Keratinocyte (primary cell): Measurements from ENCODE around the gene PHKA1. TPM values are rescaled to one million over a fixed set of nuclear protein-coding genes. Genes with fewer than 3 reads are reported as not detected.

Experiments
- DNase-seq: peaks from one replicate; pipeline ENCODE4 v3.0.0-alpha.2; 2011; ENCODE audit warnings: low read depth, missing footprints, low spot score
- FAIRE-seq: peaks from 2 replicates; lab custom pipeline; 2011; peaks lifted over from hg19 to GRCh38; lab: Jason Lieb, UNC
- H2AFZ ChIP-seq: 2 replicates; pipeline ENCODE4 v1.6.0; 2012; ENCODE audit warnings: low read length, control low read depth, inconsistent platforms; ENCODE audit not compliant: control insufficient read depth
- H3K27ac ChIP-seq: 2 replicates; pipeline ENCODE4 v1.5.1; 2011; ENCODE audit warnings: low read length; ENCODE audit not compliant: control insufficient read depth, insufficient read depth
- H3K27me3 ChIP-seq: 3 replicates; pipeline ENCODE4 v1.6.0; 2011; ENCODE audit warnings: low read length; ENCODE audit not compliant: control insufficient read depth, insufficient read depth; ENCODE audit errors: extremely low read depth
- H3K36me3 ChIP-seq, 2 experiments: 2 replicates in 1 of 2; 3 replicates in 1 of 2; pipeline ENCODE4 v1.5.1; 2011; ENCODE audit warnings: low read length in 2 of 2, mild to moderate bottlenecking in 1 of 2; ENCODE audit not compliant: control insufficient read depth in 2 of 2, insufficient read depth in 2 of 2; ENCODE audit errors: extremely low read depth in 1 of 2
- H3K4me1 ChIP-seq: 3 replicates; pipeline ENCODE4 v1.5.1; 2011; ENCODE audit warnings: low read length; ENCODE audit not compliant: control insufficient read depth, insufficient read depth; ENCODE audit errors: extremely low read depth
- H3K4me2 ChIP-seq: 3 replicates; pipeline ENCODE4 v1.6.0; 2011; ENCODE audit warnings: low read depth, low read length; ENCODE audit not compliant: control insufficient read depth, insufficient read depth; ENCODE audit errors: extremely low read depth
- H3K4me3 ChIP-seq, 3 experiments: fragments of 200-600 bp in 1 of 3; sonication (generic) in 1 of 3; 2 replicates in 2 of 3; 3 replicates in 1 of 3; pipeline ENCODE4 v1.5.1; 2011 to 2016; ENCODE audit warnings: low read length in 3 of 3, mild to moderate bottlenecking in 3 of 3, control low read depth in 2 of 3, inconsistent platforms in 1 of 3, low read depth in 1 of 3, mixed read lengths in 1 of 3, mixed run types in 1 of 3, moderate library complexity in 1 of 3; ENCODE audit not compliant: control insufficient read depth in 2 of 3, insufficient read depth in 2 of 3; ENCODE audit errors: extremely low read depth in 1 of 3
- H3K79me2 ChIP-seq: 2 replicates; pipeline ENCODE4 v1.6.0; 2012; ENCODE audit warnings: low read length; ENCODE audit not compliant: control insufficient read depth, insufficient read depth
- H3K9ac ChIP-seq: 3 replicates; pipeline ENCODE4 v1.6.0; 2011; ENCODE audit warnings: low read length; ENCODE audit not compliant: control insufficient read depth, insufficient read depth; ENCODE audit errors: extremely low read depth
- H3K9me1 ChIP-seq: 3 replicates; pipeline ENCODE4 v1.6.0; 2011; ENCODE audit warnings: low read length; ENCODE audit not compliant: control insufficient read depth, insufficient read depth; ENCODE audit errors: extremely low read depth
- H3K9me3 ChIP-seq: 2 replicates; pipeline ENCODE4 v1.5.1; 2012; ENCODE audit warnings: low read depth, low read length; ENCODE audit not compliant: control insufficient read depth
- H4K20me1 ChIP-seq: 3 replicates; pipeline ENCODE4 v1.6.0; 2011; ENCODE audit warnings: low read length; ENCODE audit not compliant: control insufficient read depth, insufficient read depth; ENCODE audit errors: extremely low read depth
- EZH2 ChIP-seq: IDR thresholded peaks from one replicate; pipeline ENCODE4 v1.6.1; 2012; ENCODE audit warnings: inconsistent platforms, mild to moderate bottlenecking, low read length, moderate library complexity
- dilution Hi-C: fragments of 300-500 bp; cut with MboI; formaldehyde crosslinking; loops from one replicate; pipeline ENCODE4 v1.7.0; 2020; ENCODE audit warnings: low sequenced_read_pairs; ENCODE audit not compliant: extremely low pct_ligation_motif_present
- polyA plus RNA-seq, 5 experiments: library from polyadenylated mRNA; depleted of rRNA in 3 of 5; stranded (reverse) in 3 of 5; stranded (forward) in 1 of 5; unstranded in 1 of 5; fragments of >200 nt; gene quantifications; 1 replicate in 1 of 5; 2 replicates in 3 of 5; 3 replicates in 1 of 5; pipeline versions ENCODE4 v1.2.1 to v1.2.3, GENCODE V29; 2011 to 2012; ENCODE audit warnings: missing spikeins in 2 of 5, low read depth in 1 of 5, low replicate concordance in 1 of 5
- TF ChIP-seq, protein P1 (sequence below), 3 experiments: IDR thresholded peaks in 1 of 3; conservative IDR thresholded peaks in 1 of 3; optimal IDR thresholded peaks in 1 of 3; 2 replicates in 2 of 3; 3 replicates in 1 of 3; pipeline versions ENCODE3 to v1.5.1; 2011; ENCODE audit warnings: low read length in 3 of 3, mild to moderate bottlenecking in 3 of 3, moderate library complexity in 2 of 3, control low read depth in 1 of 3, inconsistent platforms in 1 of 3; ENCODE audit not compliant: insufficient read depth in 2 of 3; ENCODE audit errors: extremely low read depth in 1 of 3

Gene PHKA1
- polyA plus RNA-seq, 1 donor (not counting 4 experiments of a cell fraction or from before 2014, with no cell fraction given) = 7.1 TPM

DNA sequence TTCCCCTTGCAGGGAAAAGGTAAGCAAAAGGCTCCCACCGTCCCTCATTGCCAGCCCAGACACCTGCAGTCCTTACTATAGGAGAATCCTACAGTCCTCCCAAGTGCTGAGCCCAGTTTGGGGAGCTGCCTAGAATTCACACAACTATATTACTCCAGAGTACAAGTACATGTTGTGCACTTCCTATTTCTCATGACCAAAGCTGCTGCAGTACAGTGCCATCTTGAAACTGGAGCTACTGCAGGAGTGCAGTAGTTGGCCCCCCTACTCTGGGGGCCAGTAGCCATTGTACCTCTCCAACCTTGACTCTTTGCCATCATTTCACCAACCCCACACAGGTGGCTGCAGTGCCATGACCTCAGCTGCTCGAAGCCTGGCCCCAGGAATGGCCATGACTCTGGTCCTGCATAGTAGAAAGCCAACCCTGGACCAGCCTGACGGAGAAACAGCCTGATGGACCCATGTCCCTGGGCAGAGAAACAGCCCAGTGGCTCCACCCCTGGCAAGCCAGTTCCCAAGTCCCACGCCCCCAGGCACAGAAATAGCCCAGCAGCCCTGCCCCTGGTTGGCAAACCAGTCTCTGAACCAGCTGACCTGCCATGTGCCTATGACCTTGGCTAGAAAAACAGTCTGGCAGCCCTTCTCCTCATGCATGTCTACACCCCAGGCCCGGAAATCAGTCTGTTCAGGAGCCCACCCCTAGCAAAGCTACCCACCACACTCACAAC is 51.9 kb downstream of the PHKA1 start:
- H4K20me1 ChIP-seq = no peaks in the 10 kb centered on the region
- H3K27me3 ChIP-seq = no peaks in the 10 kb centered on the region
- H3K9ac ChIP-seq = no peak overlapping the region
- no peak for FAIRE-seq
- H3K9me1 ChIP-seq = no peaks in the 10 kb centered on the region
- H3K36me3 ChIP-seq = no peaks in the 10 kb centered on the region
- no peaks in the 10 kb centered on the region for H3K79me2 ChIP-seq
- H2AFZ ChIP-seq = no peak overlapping the region
- no peak overlapping the region for H3K4me2 ChIP-seq
- H3K4me3 ChIP-seq = no peak overlapping the region
- no peak for TF ChIP-seq EZH2
- TF ChIP-seq, protein P1, sequence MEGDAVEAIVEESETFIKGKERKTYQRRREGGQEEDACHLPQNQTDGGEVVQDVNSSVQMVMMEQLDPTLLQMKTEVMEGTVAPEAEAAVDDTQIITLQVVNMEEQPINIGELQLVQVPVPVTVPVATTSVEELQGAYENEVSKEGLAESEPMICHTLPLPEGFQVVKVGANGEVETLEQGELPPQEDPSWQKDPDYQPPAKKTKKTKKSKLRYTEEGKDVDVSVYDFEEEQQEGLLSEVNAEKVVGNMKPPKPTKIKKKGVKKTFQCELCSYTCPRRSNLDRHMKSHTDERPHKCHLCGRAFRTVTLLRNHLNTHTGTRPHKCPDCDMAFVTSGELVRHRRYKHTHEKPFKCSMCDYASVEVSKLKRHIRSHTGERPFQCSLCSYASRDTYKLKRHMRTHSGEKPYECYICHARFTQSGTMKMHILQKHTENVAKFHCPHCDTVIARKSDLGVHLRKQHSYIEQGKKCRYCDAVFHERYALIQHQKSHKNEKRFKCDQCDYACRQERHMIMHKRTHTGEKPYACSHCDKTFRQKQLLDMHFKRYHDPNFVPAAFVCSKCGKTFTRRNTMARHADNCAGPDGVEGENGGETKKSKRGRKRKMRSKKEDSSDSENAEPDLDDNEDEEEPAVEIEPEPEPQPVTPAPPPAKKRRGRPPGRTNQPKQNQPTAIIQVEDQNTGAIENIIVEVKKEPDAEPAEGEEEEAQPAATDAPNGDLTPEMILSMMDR (optimal IDR thresholded peaks at IDR 0.05 in 1 of 3, IDR thresholded peaks at IDR 0.05 in 1 of 3, conservative IDR thresholded peaks at IDR 0.05 in 1 of 3; ENCODE audit: extremely low read depth in 1 of 3, insufficient read depth in 2 of 3, low read length in 3 of 3) = no peak
- no peaks in the 10 kb centered on the region for H3K4me1 ChIP-seq
- DNase-seq = no peak
- dilution Hi-C loops = no loop called here
- H3K9me3 ChIP-seq = no peaks in the 10 kb centered on the region
- no peak overlapping the region for H3K27ac ChIP-seq

- no peak overlapping the region for H3K27ac ChIP-seq
- H3K9me1 ChIP-seq = no peaks in the 10 kb centered on the region
- H3K36me3 ChIP-seq = no peaks in the 10 kb centered on the region
- H3K79me2 ChIP-seq = no peaks in the 10 kb centered on the region
- no peak overlapping the region for H3K4me3 ChIP-seq
- H3K4me1 ChIP-seq = no peaks in the 10 kb centered on the region
- dilution Hi-C loops = no loop called here
- no peak overlapping the region for H3K4me2 ChIP-seq
- H2AFZ ChIP-seq = no peak overlapping the region
- no peaks in the 10 kb centered on the region for H3K27me3 ChIP-seq
- no peaks in the 10 kb centered on the region for H4K20me1 ChIP-seq
- FAIRE-seq = no peak
- no peaks in the 10 kb centered on the region for H3K9me3 ChIP-seq
- H3K9ac ChIP-seq = no peak overlapping the region
- no peak for DNase-seq
- TF ChIP-seq, protein P1 (optimal IDR thresholded peaks at IDR 0.05 in 1 of 3, IDR thresholded peaks at IDR 0.05 in 1 of 3, conservative IDR thresholded peaks at IDR 0.05 in 1 of 3; ENCODE audit: extremely low read depth in 1 of 3, insufficient read depth in 2 of 3, low read length in 3 of 3) = no peak
- no peak for TF ChIP-seq EZH2
These were observed 54.4 kb downstream of the PHKA1 start for GRCh38 chrX:72659723-72660122.
